HL-60/S4 (cell line): ENCODE measurements around the gene LHFPL6.

ENCODE experiments used
- in situ Hi-C: fragments of 300-500 bp; cut with MboI; formaldehyde crosslinking; loops from 2 replicates; pipeline ENCODE4 v1.14.3; 2022; ENCODE audit warnings: low sequenced_read_pairs

LHFPL6 gene

GRCh38 chr13:39602614-39603366 lies at the start of gene LHFPL6:
Gene LHFPL6, minus strand, starts transcription at chr13:39603193.
- in situ Hi-C loops, result loop anchor here (25.0 kb wide), 2 partner anchors 190 to 465 kb away; no protein-coding TSS in a partner anchor

GRCh38 chr13:39646122-39646521 lies 43.1 kb upstream of the LHFPL6 start:
- in situ Hi-C loops, result no loop called here

- in situ Hi-C loops, result no loop called here
Measured at GRCh38 chr13:39641645-39642044, 38.7 kb upstream of the LHFPL6 start.

- in situ Hi-C loops, result no loop called here
Measured at GRCh38 chr13:39637890-39638289, 34.9 kb upstream of the LHFPL6 start.

- in situ Hi-C loops, result no loop called here
Measured at GRCh38 chr13:39635564-39635963, 32.6 kb upstream of the LHFPL6 start.

- in situ Hi-C loops, result no loop called here
Measured at GRCh38 chr13:39632994-39633393, 30.0 kb upstream of the LHFPL6 start.

- in situ Hi-C loops, result no loop called here
Measured at GRCh38 chr13:39631307-39631706, 28.3 kb upstream of the LHFPL6 start.

GRCh38 chr13:39623466-39623865 lies 20.5 kb upstream of the LHFPL6 start:
- in situ Hi-C loops, result loop anchor here (25.0 kb wide), 2 partner anchors 211 to 486 kb away; no protein-coding TSS in a partner anchor

GRCh38 chr13:39618561-39618960 lies 15.6 kb upstream of the LHFPL6 start:
- in situ Hi-C loops, result loop anchor here (25.0 kb wide), 2 partner anchors 206 to 481 kb away; no protein-coding TSS in a partner anchor

GRCh38 chr13:39616087-39616694 lies 13.2 kb upstream of the LHFPL6 start:
- in situ Hi-C loops, result loop anchor here (25.0 kb wide), 2 partner anchors 204 to 479 kb away; no protein-coding TSS in a partner anchor

GRCh38 chr13:39612023-39612637 lies 9.1 kb upstream of the LHFPL6 start:
- in situ Hi-C loops, result loop anchor here (25.0 kb wide), 2 partner anchors 200 to 475 kb away; no protein-coding TSS in a partner anchor

GRCh38 chr13:39607876-39608275 lies 4.9 kb upstream of the LHFPL6 start:
- in situ Hi-C loops, result loop anchor here (25.0 kb wide), 2 partner anchors 196 to 471 kb away; no protein-coding TSS in a partner anchor

- in situ Hi-C loops, result loop anchor here (25.0 kb wide), 2 partner anchors 193 to 468 kb away; no protein-coding TSS in a partner anchor
Measured at GRCh38 chr13:39605677-39606320, 2.8 kb upstream of the LHFPL6 start.

GRCh38 chr13:39604756-39605155 lies 1.8 kb upstream of the LHFPL6 start:
- in situ Hi-C loops, result loop anchor here (25.0 kb wide), 2 partner anchors 192 to 467 kb away; no protein-coding TSS in a partner anchor

- in situ Hi-C loops, result loop anchor here (25.0 kb wide), 2 partner anchors 191 to 466 kb away; no protein-coding TSS in a partner anchor
Measured at GRCh38 chr13:39603424-39603947, 493 bp upstream of the LHFPL6 start.

- in situ Hi-C loops, result loop anchor here (25.0 kb wide), 2 partner anchors 190 to 465 kb away; no protein-coding TSS in a partner anchor
Measured at GRCh38 chr13:39602277-39602613, 748 bp downstream of the LHFPL6 start.

GRCh38 chr13:39601636-39602035 lies 1.4 kb downstream of the LHFPL6 start:
- in situ Hi-C loops, result loop anchor here (25.0 kb wide), 2 partner anchors 189 to 464 kb away; no protein-coding TSS in a partner anchor

GRCh38 chr13:39600766-39601165 lies 2.2 kb downstream of the LHFPL6 start:
- in situ Hi-C loops, result loop anchor here (25.0 kb wide), 2 partner anchors 188 to 463 kb away; no protein-coding TSS in a partner anchor

- in situ Hi-C loops, result loop anchor here (25.0 kb wide), 2 partner anchors 188 to 463 kb away; no protein-coding TSS in a partner anchor
Measured at GRCh38 chr13:39599842-39600241, 3.2 kb downstream of the LHFPL6 start.

GRCh38 chr13:39599012-39599411 lies 4.0 kb downstream of the LHFPL6 start:
- in situ Hi-C loops, result no loop called here
